ENCODE results near the gene RAPGEF4. TPM values are rescaled to one million over a fixed set of nuclear protein-coding genes. Genes with fewer than 3 reads are reported as not detected.

Gene RAPGEF4
- total and polyA plus RNA-seq, 9 of the 15 experiments (the other 6 are each of a cell fraction or from before 2014, with no cell fraction given), result 0.04 to 0.33 (median 0.13) TPM; not detected in 6

- no peak for TF ChIP-seq HMGXB4 (CRISPR knock-in tag; IDR thresholded peaks at IDR 0.05)
- no peak for TF ChIP-seq NCOR1 (IDR thresholded peaks at IDR 0.05)
- no peak for TF ChIP-seq ZBTB17 (CRISPR knock-in tag; IDR thresholded peaks at IDR 0.05)
- no peak for TF ChIP-seq ZC3H4 (CRISPR knock-in tag; IDR thresholded peaks at IDR 0.05; ENCODE audit: borderline replicate concordance)
Measured at GRCh38 chr2:172693529-172694455, 41.9 kb upstream of the RAPGEF4 start (continued).

GRCh38 chr2:172697296-172697695 lies 38.3 kb upstream of the RAPGEF4 start:
- no peak for ATAC-seq
- H3K4me1 ChIP-seq (replicated peaks in 1 of 2; ENCODE audit: control insufficient read depth in 2 of 2, insufficient read depth in 2 of 2, low read length in 2 of 2), result no peaks in the 10 kb centered on the region
- TF ChIP-seq SOX6 (IDR thresholded peaks at IDR 0.05) (no peak), ZNF121 (CRISPR knock-in tag; conservative IDR thresholded peaks at IDR 0.05) (no peak), SAP30 (IDR thresholded peaks at IDR 0.05; ENCODE audit: borderline replicate concordance, insufficient read depth, low read depth, low read length, poor library complexity, severe bottlenecking) (no peak), CBFA2T3 (IDR thresholded peaks at IDR 0.05) (0 out of 2 replicates have a peak, but pooled peaks have one; percentile 15)
- H4K20me1 ChIP-seq (replicated peaks; ENCODE audit: control insufficient read depth, insufficient read depth, low read length), result no peaks in the 10 kb centered on the region
- no peak overlapping the region for H3K4me2 ChIP-seq (ENCODE audit: insufficient read depth, low read length)
- POLR2A ChIA-PET, result no interaction called here
- no peaks in the 10 kb centered on the region for H3K79me2 ChIP-seq (ENCODE audit: control insufficient read depth, insufficient read depth, low read length)
- H3K9ac ChIP-seq (ENCODE audit: insufficient read depth in 1 of 2, low read depth in 2 of 2, low read length in 2 of 2), result no peak overlapping the region
- H3K27ac ChIP-seq (ENCODE audit: extremely low read depth, low read depth, low read length), result no peak overlapping the region
- CTCF ChIA-PET (ENCODE audit: low intra/inter-chr PET ratio), result no interaction called here
- intact Hi-C loops (cut with micrococcal nuclease), result no loop called here
- 0% methylated on average over 3 of the region's 3 CpGs for whole genome bisulfite sequencing (ENCODE audit: insufficient coverage, low coverage, missing lambda C conversion rate)
- H3K9me3 ChIP-seq (replicated peaks; ENCODE audit: control insufficient read depth, insufficient read depth, low read depth, low read length), result no peaks in the 10 kb centered on the region
- no peaks in the 10 kb centered on the region for H3K36me3 ChIP-seq (ENCODE audit: control insufficient read depth, insufficient read depth, low read length)
- BruUV-seq (replicated peaks), result no TSS peak
- in situ Hi-C loops (cut with MboI), result no loop called here
- no peak for DNase-seq (ENCODE audit: extremely low read depth in 1 of 4, low spot score in 3 of 4)
- no peak overlapping the region for H2AFZ ChIP-seq (ENCODE audit: low read depth, low read length)
- FAIRE-seq, result no peak
- H3K4me3 ChIP-seq, result no peak overlapping the region
- 0 out of 5 replicates have a peak, but pooled peaks cover 0 to 9% of the 10 kb centered on the region in 2 experiments for H3K27me3 ChIP-seq (ENCODE audit: control insufficient read depth in 2 of 2, insufficient read depth in 2 of 2, low read length in 2 of 2)
- no peaks in the 10 kb centered on the region for H3K9me1 ChIP-seq (ENCODE audit: control insufficient read depth, insufficient read depth, low read length)

Measured in K562 (cell line).